Smooth muscle cell (in vitro differentiated cells): ENCODE results near the gene IST1. TPM values are rescaled to one million over a fixed set of nuclear protein-coding genes. Genes with fewer than 3 reads are reported as not detected.

Source experiments
- DNase-seq: peaks from one replicate; lab custom pipeline; 2025; ENCODE audit not compliant: unreplicated experiment; lab: John Stamatoyannopoulos, UW
- H2AFZ ChIP-seq: fragments of 200-600 bp; sonication (generic); 2 replicates; pipeline ENCODE4 v1.6.0; 2016; ENCODE audit warnings: antibody characterized with exemption, low read depth, mild to moderate bottlenecking
- H3F3A ChIP-seq: fragments of 200-600 bp; sonication (generic); 2 replicates; pipeline ENCODE4 v1.6.0; 2017; ENCODE audit warnings: antibody characterized with exemption, low read depth
- H3K27ac ChIP-seq: fragments of 200-600 bp; sonication (generic); 2 replicates; pipeline ENCODE4 v1.5.1; 2016; ENCODE audit warnings: low read depth, mild to moderate bottlenecking
- H3K27me3 ChIP-seq: fragments of 200-600 bp; sonication (generic); 2 replicates; pipeline ENCODE4 v1.6.1; 2016; ENCODE audit warnings: low read depth, mild to moderate bottlenecking
- H3K36me3 ChIP-seq: fragments of 200-600 bp; sonication (generic); 2 replicates; pipeline ENCODE4 v1.5.1; 2016; ENCODE audit warnings: low read depth
- H3K4me1 ChIP-seq: fragments of 200-600 bp; sonication (generic); 2 replicates; pipeline ENCODE4 v1.5.1; 2016; ENCODE audit warnings: low read depth
- H3K4me2 ChIP-seq: fragments of 200-600 bp; sonication (generic); 2 replicates; pipeline ENCODE4 v1.6.0; 2016; ENCODE audit warnings: mild to moderate bottlenecking
- H3K4me3 ChIP-seq: fragments of 200-600 bp; sonication (generic); 2 replicates; pipeline ENCODE4 v1.5.1; 2016; ENCODE audit warnings: mild to moderate bottlenecking
- H3K79me2 ChIP-seq: fragments of 200-600 bp; sonication (generic); 2 replicates; pipeline ENCODE4 v1.6.0; 2016; ENCODE audit warnings: low read depth, mild to moderate bottlenecking
- H3K9ac ChIP-seq: fragments of 200-600 bp; sonication (generic); 2 replicates; pipeline ENCODE4 v1.6.0; 2016; ENCODE audit warnings: low read depth
- H3K9me3 ChIP-seq: fragments of 200-600 bp; sonication (generic); replicated peaks from 2 replicates; pipeline ENCODE4 v1.5.1; 2016; ENCODE audit warnings: low read depth
- H4K20me1 ChIP-seq: fragments of 200-600 bp; sonication (generic); 2 replicates; pipeline ENCODE4 v1.6.0; 2016; ENCODE audit warnings: low read depth
- CTCF ChIP-seq: fragments of 200-600 bp; sonication (generic); IDR thresholded peaks from 2 replicates; pipeline ENCODE4 v1.5.1; 2017; ENCODE audit warnings: borderline replicate concordance, mild to moderate bottlenecking, antibody characterized with exemption; ENCODE audit not compliant: insufficient read depth, poor library complexity, severe bottlenecking
- WGBS: methylation state at CpG from one replicate; pipeline ENCODE4 v1.1.7; 2016; ENCODE audit warnings: low lambda C conversion rate; 5-methylcytosine and 5-hydroxymethylcytosine counted together
- polyA plus RNA-seq: library from polyadenylated mRNA; unstranded; fragments of >200 nt; fragmentation: Nextera tagmentation; extraction: Ambion mirVana; gene quantifications from 2 replicates; pipeline ENCODE4 v1.2.1, GENCODE V29; 2016
- total RNA-seq: library from RNA; depleted of rRNA; stranded (reverse); fragments of >200 nt; gene quantifications from 2 replicates; pipeline ENCODE4 v1.2.3, GENCODE V29; 2014

Gene IST1
- total and polyA plus RNA-seq, 2 experiments from 2014 or later, result 125 to 220 TPM

- no peak for DNase-seq
- no peaks in the 10 kb centered on the region for H3K9me3 ChIP-seq
- no peak overlapping the region for H2AFZ ChIP-seq
- H4K20me1 ChIP-seq, result peaks cover 100% of the 10 kb centered on the region
- 93% methylated on average over 11 of the region's 11 CpGs for WGBS
- no peak for TF ChIP-seq CTCF
- H3K27ac ChIP-seq, result peak overlapping the region; percentile 40
- no peak overlapping the region for H3K9ac ChIP-seq
- no peak overlapping the region for H3K4me2 ChIP-seq
- peaks cover 97% of the 10 kb centered on the region for H3K79me2 ChIP-seq
- peaks cover 22% of the 10 kb centered on the region for H3F3A ChIP-seq
- H3K27me3 ChIP-seq, result no peaks in the 10 kb centered on the region
- H3K4me1 ChIP-seq, result no peaks in the 10 kb centered on the region
- peaks cover 14% of the 10 kb centered on the region for H3K36me3 ChIP-seq
- H3K4me3 ChIP-seq, result no peak overlapping the region
Measured at GRCh38 chr16:71916397-71916920, 21.1 kb downstream of the IST1 start.

- Histone ChIP-seq H3K79me2 (peaks cover 95% of the 10 kb centered on the region), H3K27ac (peak overlapping the region; percentile 40), H3F3A (peaks cover 22% of the 10 kb centered on the region), H2AFZ (no peak overlapping the region), H3K27me3 (no peaks in the 10 kb centered on the region), H3K4me1 (no peaks in the 10 kb centered on the region), H4K20me1 (peaks cover 100% of the 10 kb centered on the region), H3K36me3 (peaks cover 19% of the 10 kb centered on the region), H3K4me3 (no peak overlapping the region), H3K9ac (no peak overlapping the region), H3K9me3 (no peaks in the 10 kb centered on the region), H3K4me2 (peak overlapping the region; percentile 20)
- DNase-seq, result no peak
- WGBS, result 28% methylated on average over 6 of the region's 6 CpGs
- no peak for TF ChIP-seq CTCF
Measured at GRCh38 chr16:71917900-71918299, 22.6 kb downstream of the IST1 start.

GRCh38 chr16:71919035-71919434, 23.7 kb downstream of the IST1 start:
- H3K4me1 ChIP-seq, result no peaks in the 10 kb centered on the region
- no peaks in the 10 kb centered on the region for H3K9me3 ChIP-seq
- H3K27me3 ChIP-seq, result no peaks in the 10 kb centered on the region
- DNase-seq, result no peak
- H3K27ac ChIP-seq, result peak overlapping the region; percentile 32
- H3K4me3 ChIP-seq, result no peak overlapping the region
- 84% methylated on average over 3 of the region's 3 CpGs for WGBS
- no peak for TF ChIP-seq CTCF
- H3K36me3 ChIP-seq, result peaks cover 25% of the 10 kb centered on the region
- no peak overlapping the region for H2AFZ ChIP-seq
- H3K4me2 ChIP-seq, result no peak overlapping the region
- H3K79me2 ChIP-seq, result peaks cover 84% of the 10 kb centered on the region
- H3F3A ChIP-seq, result peaks cover 18% of the 10 kb centered on the region
- peaks cover 100% of the 10 kb centered on the region for H4K20me1 ChIP-seq
- H3K9ac ChIP-seq, result no peak overlapping the region

GRCh38 chr16:71920658-71921057, 25.3 kb downstream of the IST1 start:
- peaks cover 99% of the 10 kb centered on the region for H4K20me1 ChIP-seq
- no peak overlapping the region for H3K4me2 ChIP-seq
- H3K79me2 ChIP-seq, result peaks cover 72% of the 10 kb centered on the region
- DNase-seq, result no peak
- no peak overlapping the region for H3K9ac ChIP-seq
- no peaks in the 10 kb centered on the region for H3K27me3 ChIP-seq
- H3F3A ChIP-seq, result peaks cover 18% of the 10 kb centered on the region
- WGBS, result 98% methylated on average over 2 of the region's 2 CpGs
- H3K4me1 ChIP-seq, result no peaks in the 10 kb centered on the region
- no peak overlapping the region for H2AFZ ChIP-seq
- peaks cover 25% of the 10 kb centered on the region for H3K36me3 ChIP-seq
- H3K27ac ChIP-seq, result no peak overlapping the region
- no peak for TF ChIP-seq CTCF
- no peak overlapping the region for H3K4me3 ChIP-seq
- H3K9me3 ChIP-seq, result no peaks in the 10 kb centered on the region
